HG02678 (cell line): ENCODE data around the gene LIN9.

Experiments
- ATAC-seq: cut with Tn5 transposase; IDR thresholded peaks from one replicate; pipeline ENCODE4 v1.9.1; 2021; ENCODE audit warnings: mild to moderate bottlenecking, moderate library complexity; ENCODE audit not compliant: unreplicated experiment

Gene LIN9

DNA sequence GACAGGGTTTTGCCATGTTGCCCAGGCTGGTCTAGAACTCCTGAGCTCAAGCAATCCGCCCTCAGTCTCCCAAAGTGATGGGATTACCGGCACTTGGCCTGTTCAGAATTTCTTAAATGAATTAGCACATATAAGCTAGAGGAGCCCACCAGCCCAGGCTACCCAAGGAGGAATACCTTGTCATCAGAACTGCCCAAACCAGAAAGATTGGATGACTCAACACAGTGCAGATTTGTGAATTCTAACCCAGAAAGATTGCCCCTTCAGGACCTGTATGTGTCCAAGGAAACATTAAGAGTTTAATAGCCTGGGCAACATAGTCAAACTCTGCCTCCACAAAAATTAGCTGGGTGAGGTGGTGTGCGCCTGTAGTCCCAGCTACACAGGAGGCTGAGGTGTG is 14.0 kb upstream of the LIN9 start:
- no peak for ATAC-seq

DNA sequence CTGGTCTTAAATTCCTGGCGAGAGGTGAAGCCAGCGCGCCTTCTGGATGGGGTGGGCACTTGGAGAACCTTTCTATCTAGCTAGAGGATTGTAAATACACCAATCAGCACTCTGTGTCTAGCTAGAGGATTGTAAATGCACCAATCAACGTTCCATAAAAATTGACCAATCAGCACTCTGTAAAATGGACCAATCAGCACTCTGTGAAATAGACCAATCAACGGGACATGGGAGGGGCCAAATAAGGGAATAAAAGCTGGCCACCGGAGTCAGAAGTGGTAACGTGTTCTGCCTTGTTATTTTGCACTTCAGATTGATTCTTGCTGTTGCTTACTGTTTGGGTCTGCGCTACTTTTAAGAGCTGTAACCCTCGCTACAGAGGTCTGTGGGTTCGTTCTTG is 12.0 kb upstream of the LIN9 start:
- no peak for ATAC-seq

DNA sequence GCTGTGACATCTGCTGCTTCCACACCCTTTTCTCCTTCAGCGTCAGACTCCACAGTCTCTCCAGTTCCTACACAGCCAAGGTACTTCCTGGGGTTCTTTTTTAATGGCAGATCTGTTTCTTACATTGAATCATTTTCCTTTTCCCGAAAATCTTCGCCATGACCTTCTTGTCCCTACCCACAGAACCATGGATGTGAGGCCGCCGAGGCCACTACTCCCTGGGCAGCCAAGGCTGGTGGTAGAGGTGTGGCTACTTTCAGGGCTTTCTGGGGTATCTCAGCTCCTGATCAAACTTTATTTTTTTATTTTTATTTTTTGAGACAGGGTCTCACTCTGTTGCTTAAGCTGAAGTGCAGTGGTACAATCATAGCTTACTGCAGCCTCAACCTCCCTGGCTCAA is 9.5 kb upstream of the LIN9 start:
- no peak for ATAC-seq

- no peak for ATAC-seq
Observed at GRCh38 chr1:226314055-226314454, 5.1 kb upstream of the LIN9 start.

DNA sequence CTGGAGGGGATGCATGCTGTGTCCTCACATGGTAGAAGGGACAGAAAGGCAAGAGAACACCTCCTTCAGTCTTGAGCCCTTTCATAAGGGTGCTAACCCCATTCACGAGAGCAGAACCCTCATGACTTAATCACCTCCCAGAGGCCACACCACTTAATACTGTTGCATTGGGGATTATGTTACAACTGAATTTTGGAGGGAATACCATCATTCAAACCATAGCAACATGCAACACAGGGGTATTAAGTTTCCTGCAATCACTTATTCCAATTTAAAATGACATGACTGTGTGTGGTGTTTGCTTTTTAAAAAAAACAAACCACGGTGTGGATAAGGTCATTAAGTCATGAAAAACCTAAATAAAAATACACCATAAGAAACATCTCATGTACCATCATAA is 3.1 kb upstream of the LIN9 start:
- no peak for ATAC-seq

DNA sequence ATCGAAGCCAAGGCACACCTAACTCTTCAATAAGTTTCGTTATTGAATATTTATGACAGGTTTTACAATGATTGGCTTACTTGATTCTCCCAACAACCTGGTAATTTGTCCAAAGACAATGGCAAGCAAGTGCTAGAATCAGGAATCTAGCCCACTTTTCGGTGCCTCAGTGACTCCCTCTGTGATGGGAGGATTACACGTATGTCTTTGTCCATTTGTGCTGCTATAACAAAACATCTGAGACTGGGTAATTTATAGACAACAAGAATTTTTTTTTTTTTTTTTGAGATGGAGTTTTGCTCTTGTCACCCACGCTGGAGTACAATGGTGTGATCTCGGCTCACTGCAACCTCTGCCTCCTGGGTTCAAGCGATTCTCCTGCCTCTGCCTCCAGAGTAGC is 2.4 kb upstream of the LIN9 start:
- no peak for ATAC-seq

DNA sequence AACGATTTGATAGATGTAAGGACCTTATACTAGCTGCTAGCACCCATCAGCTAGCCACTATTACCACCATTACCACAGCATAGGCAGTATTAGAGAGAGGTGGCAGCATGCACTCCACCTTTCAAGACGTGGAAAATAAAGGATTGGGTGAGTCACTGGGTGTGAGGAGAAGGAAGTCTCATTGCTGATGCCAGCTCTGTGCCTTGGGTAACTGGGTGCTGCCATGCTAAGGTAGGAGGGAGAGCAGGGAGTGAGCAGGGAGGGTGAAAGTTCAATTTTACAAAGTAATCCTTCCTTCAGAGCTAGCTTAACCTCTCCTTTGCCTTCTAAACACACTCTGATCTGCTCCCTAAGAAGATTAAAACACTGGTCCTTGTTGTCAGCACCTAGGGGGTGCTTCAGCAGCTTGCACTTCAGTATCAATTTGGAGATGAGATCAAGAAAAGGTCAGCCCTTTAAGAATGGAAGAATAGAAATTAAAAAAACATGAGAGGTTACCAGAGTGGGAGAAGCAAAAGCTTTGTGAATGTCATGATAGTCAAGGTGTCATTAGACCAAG is 1.8 kb upstream of the LIN9 start:
- ATAC-seq: no peak

DNA sequence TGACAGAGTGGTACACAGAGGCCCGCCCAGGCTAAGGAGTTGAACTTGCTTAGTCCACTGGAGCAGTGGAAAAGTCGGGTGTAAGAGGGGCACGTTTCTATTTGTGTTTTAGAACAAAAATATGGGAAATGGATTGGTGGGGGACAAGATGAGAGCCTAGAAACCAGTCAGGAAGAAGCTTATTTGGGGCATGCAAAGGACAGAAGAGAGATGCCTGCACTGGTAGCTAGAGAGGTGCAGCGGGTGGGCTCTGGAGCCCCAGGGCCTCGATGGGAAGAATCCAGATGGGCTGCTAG is 1.2 kb upstream of the LIN9 start:
- no peak for ATAC-seq

DNA sequence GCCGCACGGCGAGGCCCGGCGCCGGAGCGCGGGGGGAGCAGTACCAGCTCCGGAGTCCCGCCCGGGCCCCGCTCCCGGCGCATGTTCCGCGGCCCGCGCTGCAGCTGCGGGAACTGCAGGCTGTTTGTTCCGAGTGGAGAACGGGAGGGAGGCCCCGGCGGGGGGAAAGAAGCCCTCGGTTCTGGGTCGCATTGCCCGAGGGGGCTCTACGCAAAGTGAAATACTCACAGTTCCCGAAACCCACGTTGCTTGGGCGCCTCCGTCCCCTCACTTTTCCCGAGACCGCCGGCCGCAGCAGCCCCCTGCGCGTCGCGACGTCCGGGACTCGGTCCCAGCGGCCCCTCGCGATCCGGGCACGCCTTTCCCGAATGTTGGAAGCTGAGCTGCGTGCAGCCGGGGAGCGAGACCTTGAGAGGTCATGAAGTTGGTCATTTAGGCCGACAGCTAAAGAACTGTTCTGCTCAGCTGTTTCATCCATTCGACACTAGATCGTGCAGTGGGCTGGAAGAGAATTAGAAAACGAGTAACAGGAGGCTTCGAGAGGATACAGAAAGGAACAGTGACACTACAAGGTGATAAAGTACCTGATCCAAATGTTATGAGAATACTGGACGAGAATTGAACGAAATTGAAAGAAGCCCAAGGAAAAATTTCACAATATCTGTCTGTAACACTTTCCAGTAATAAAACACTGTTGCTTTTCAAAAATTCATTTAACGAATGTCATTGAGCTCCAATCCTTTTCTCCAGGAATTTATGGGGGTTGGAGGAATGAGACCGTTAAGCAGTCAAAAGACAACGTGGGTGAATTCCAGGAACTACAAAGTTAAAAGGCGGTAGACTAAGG is 657 bp upstream of the LIN9 start:
- peak; percentile 8 for ATAC-seq

- peak; percentile 15 for ATAC-seq
Observed at GRCh38 chr1:226308166-226308722, 720 bp downstream of the LIN9 start.

GRCh38 chr1:226306425-226306824 is 2.5 kb downstream of the LIN9 start:
- ATAC-seq: no peak

- ATAC-seq: no peak
Observed at GRCh38 chr1:226305184-226305583, 3.8 kb downstream of the LIN9 start.

DNA sequence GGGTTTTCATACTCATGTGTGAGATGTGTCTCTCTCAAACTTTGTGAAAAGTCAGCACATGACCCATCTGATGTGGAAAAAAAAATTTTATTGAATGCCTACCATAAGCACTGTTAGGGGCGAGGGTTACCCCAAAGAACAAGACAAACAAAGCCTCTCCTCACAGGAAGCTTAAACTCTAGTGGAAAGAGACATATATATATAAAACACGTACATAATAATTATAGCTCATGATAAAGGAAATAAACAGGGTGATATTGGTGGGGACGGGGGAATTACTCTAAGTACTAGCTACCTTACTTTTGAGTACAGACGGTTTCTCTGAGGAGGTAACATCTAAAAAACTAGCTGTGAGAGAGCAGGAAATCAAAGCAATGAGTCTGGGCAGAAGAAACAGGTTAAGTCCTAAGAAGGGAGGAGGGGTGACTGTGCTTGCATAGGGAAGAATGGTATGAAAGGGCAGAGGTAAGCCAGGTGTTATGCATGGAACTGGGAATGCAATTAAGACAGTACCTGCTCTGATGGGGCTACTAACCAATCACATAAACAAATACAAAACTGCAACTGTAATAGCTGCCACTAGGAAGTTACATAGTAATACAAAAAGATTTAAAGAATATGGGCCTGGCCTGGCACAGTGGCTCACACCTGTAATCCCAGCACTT is 4.5 kb downstream of the LIN9 start:
- ATAC-seq: no peak

GRCh38 chr1:226302731-226303130 is 6.2 kb downstream of the LIN9 start:
- ATAC-seq: no peak

DNA sequence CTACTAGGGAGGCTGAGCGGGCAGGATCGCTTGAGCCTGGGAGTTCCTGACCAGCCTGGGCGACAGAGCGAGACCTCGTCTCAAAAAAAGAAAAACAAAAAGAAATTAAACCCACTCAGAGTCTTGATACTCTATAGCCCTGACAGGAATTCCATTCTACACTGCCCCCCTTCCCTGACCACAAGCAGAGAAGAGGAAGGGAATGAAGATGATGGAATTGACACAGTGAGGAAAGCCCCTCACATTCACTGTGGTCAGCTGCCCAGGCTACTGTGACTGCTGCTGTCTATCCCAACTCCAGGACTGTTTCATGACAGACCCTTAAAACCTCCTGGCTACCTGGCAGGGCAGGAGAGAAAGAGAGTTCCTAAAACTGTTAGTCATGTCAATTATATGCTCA is 12.1 kb downstream of the LIN9 start:
- no peak for ATAC-seq

DNA sequence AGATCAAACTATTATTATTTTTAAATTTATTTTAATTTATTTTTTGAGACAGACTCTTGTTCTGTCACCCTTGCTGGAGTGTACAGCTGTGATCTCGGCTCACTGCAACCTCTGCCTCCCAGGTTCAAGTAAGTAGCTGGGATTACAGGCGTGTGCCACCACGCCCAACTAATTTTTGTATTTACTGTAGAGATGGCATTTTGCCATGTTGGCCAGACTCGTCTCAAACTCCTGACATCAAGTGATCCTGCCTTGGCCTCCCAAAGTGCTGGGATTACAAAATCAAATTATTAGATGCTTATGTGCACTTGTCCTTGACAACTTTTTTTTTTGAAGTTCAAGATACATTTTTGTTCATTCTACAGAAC is 15.4 kb downstream of the LIN9 start:
- no peak for ATAC-seq

DNA sequence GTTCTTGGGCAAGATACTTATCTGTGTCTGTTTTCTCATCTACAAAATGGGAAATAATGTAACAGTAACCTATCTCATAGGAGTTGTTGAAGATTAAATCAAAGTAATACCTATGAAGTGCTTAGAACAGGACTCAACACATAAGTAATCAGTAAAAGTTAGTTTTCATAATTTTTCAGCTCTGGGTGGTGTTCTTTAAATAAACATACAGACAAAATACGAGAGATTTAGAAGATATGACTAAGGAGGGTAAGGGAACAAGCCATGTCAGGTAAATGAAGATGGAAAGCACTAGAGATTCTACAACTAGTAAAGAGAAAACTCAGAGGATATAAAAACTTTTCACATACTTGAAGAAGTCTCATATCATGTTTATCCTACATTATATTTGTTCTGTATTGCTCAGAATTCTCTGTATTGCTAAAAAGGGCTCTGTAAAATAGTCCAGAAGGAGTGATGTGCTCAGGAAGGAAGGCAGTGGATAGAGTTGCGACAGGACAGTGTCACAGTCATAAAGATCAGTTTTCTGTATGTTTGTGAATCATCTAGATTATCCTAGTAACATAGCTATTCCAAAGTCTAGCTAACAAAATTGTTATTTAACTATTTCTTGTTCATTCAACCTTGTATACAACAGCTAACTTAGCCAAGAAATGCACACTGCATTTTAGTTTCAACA is 16.0 kb downstream of the LIN9 start:
- ATAC-seq: no peak

DNA sequence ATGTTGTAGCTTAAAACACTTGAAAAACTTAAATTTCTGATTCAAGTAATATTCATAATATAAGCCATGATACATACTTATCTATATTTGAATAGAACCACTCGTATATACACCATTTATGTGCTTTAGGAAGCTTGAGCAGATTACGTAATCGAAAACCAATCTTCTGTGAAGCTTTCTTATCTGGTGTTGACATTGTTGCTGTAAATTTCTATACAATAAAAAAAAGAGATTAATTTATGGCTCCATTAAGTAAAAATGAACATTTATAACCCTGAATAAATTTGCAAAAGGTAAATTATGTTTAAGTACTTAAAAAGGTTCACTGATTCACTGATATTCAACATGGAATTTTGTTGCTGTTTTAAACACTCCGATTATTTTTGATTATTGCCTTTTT is 21.4 kb downstream of the LIN9 start:
- no peak for ATAC-seq

DNA sequence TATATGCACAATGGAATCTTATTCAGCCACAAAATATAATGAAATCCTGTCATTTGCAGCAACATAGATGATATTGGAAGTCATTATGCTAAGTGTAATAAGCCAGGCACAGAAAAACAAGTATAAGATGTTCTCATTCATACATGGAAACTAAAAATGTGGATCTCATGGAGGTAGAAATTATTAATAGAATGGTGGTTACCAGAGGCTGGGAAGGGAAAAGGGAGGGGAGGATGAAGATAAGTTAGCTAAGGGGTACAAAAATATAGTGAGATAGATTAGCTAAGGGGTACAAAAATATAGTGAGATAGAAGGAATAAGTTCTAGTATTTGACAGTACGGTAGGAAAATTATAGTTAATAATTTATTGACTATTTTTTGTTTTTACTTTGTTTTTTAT is 27.9 kb downstream of the LIN9 start:
- no peak for ATAC-seq

DNA sequence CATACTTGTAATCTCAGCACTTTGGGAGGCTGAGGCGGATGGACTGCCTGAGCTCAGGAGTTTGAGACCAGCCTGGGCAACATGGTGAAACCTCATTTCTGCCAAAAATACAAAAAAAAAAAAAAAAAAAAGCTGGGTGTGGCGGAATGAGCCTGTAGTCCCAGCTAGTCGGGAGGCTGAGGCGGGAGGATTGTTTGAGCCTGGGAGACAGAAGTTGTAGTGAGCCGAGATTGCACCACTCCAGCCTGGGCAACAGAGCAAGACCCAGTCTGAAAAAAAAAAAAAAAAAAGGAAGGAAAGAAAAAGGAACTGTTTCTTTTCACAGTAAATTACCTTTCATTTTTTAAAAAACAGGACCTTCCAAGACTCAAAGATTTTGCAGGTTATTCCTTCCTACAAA is 29.5 kb downstream of the LIN9 start:
- no peak for ATAC-seq

GRCh38 chr1:226277897-226278296 is 31.1 kb downstream of the LIN9 start:
- ATAC-seq: no peak

- no peak for ATAC-seq
Observed at GRCh38 chr1:226276987-226277386, 32.0 kb downstream of the LIN9 start.
